Left colon (tissue), 2 donors: ENCODE data around the gene OPRM1. TPM values are rescaled to one million over a fixed set of nuclear protein-coding genes. Genes with fewer than 3 reads are reported as not detected.

Source experiments
- ATAC-seq: fragments of 200-7000 bp; cut with Tn5 transposase; one replicate; pipeline ENCODE4 v1.9.1; 2020; ENCODE audit warnings: mild to moderate bottlenecking, moderate library complexity
- DNase-seq, 2 donors: peaks; one replicate each; pipeline ENCODE4 v3.0.0-alpha.2; 2020
- intact Hi-C, 2 donors: fragments of 100-400 bp; cut with DNase I in 1 of 2; cut with micrococcal nuclease in 1 of 2; formaldehyde crosslinking; loops; one replicate each; pipeline versions ENCODE4 v1.11.2 to v1.14.0; 2022; cut with DNase I, micrococcal nuclease
- total RNA-seq, 2 donors: library from RNA; stranded (reverse); fragmentation: NEBNext Ultra II Directional; extraction: Animal tissue kit (Norgen Biotek cat#: 25700); gene quantifications; one replicate each; pipeline ENCODE4 v1.2.1, GENCODE V29; 2021
- donor health status: DM: no; HTN: no; CAD: no.
- donor health status: DM: yes; HTN: yes; CAD: no.

OPRM1 gene
- total RNA-seq, 2 donors from 2014 or later = not detected

DNA sequence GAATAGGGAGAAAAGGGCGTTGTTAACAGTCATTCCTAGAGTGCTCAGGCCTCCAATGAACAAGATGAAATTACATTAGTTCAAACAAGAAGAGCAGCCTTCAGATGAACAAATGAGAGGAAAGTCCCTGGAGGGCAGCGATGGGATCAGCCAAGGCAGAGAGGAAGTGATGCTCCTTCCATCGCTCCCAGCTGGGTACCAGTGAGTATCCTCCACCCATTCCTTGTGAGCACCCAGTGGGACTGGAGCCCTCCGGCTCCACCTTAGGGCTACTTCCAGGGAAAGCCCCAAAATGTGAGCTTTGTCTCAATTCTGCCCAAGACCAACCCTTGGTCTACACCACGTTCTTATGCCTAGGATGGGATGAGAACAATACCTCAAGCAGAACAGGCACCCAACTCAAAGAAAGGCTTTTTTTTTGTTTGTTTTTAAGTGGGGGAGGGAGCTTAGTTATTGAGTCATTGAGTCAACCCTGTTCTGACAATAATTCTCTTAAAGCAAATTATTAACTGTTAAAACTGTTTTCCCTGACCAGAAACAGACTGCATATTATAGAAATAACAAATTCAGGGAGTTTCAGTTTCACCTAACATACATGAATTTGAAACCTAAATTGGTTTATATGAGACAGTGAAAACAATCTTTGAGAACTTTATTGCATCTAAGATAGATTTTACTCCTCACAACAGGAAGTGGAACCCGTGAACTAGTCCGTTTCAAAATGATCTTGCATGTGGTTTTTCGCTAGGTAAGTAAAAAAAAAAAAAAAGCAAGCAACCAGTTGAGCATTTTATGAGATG lies 210.7 kb downstream of the OPRM1 start:
- DNase-seq (no peak), ATAC-seq (peak; percentile 44)
- intact Hi-C loops = no loop called here

DNA sequence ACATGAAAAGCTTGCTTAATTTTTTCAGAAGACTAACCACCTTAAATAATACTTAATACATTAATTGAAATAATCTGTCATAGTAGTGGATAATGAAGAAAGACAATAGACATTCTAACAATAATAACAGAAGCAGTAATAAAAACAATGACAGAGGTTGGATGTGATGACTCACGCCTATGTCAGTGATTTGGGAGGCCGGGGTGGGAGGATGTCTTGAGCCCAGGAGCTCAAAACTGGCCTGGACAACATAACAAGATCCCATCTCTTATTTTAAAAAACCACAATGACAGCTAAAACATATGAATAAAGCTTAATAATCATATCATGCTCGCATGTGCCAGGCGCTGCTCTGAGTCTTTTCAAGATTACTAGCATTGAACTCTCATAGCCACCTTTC lies 212.1 kb downstream of the OPRM1 start:
- no peak for ATAC-seq
- intact Hi-C loops = no loop called here
- DNase-seq = no peak

- intact Hi-C loops = no loop called here
- ATAC-seq (no peak), DNase-seq (no peak)
Measured at GRCh38 chr6:154252678-154253077, 213.6 kb downstream of the OPRM1 start.

GRCh38 chr6:154257067-154257466 lies 218.0 kb downstream of the OPRM1 start:
- intact Hi-C loops = no loop called here
- DNase-seq (no peak), ATAC-seq (no peak)

DNA sequence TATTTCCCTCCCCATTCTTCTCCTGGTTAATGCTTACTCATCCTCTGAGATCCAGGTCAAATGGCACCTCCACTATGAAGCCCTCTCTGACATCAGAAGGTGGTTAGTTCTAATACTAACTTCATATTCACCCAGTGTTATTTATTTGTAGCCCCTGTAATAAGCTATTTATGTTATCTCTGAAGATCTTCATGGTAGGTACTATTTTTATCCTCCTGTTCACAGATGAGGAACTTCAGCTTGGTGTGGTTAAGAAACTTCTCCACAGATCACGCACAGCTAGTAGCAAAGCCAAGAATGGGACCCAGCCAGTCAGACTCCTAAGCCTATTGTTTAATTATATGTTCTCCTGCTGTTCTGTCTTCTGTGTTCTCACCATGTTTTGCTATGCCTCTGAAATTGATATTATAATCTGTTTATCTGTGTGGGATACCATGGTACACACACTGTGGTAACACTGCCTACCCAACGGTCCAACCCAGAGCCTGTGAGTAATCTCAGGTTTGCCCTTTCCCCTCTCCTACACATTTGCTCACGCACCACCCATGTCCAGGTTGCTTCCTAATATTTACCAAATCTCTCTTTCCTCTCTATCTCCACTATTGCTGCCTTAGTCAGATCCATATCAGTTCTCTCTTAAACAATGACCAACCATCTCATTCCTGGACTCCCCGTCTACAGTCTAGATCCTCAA lies 219.2 kb downstream of the OPRM1 start:
- no peak for ATAC-seq
- DNase-seq = no peak

DNA sequence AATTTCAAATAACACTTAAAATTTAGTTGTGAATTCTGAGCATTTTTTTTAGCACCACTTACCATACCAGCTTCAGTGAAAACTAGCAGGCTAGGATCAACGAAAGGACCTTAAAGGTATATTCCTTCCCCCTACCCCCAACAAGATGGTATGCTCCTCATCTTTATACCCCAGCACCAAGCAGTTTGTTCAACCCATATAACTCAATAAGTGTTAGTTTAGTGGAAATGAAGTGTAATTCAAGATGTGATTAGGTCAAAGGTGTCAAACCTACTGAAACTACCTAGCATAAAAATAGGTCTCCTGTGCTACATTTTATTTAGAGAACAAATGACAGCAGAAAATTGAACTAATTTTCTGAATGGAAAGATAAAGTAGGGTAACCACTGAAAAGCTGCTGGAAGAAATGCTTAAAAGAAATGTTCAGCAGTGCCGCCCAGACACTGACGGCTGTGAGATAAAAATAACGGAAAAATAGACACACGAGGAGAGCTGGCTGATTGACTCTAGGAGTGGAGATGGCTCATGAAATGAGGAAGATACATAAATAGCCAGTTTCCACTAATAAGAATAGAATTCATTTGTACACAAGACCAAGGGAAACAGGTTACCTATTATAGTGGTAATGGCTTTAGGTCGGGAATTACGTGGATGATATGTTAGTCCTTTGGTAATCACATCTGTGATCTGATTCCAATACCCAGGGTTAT lies 222.8 kb downstream of the OPRM1 start:
- ATAC-seq (no peak), DNase-seq (no peak)
- intact Hi-C loops = no loop called here

More for the DNA sequence above, 219.2 kb downstream of the OPRM1 start:
- intact Hi-C loops = no loop called here

DNA sequence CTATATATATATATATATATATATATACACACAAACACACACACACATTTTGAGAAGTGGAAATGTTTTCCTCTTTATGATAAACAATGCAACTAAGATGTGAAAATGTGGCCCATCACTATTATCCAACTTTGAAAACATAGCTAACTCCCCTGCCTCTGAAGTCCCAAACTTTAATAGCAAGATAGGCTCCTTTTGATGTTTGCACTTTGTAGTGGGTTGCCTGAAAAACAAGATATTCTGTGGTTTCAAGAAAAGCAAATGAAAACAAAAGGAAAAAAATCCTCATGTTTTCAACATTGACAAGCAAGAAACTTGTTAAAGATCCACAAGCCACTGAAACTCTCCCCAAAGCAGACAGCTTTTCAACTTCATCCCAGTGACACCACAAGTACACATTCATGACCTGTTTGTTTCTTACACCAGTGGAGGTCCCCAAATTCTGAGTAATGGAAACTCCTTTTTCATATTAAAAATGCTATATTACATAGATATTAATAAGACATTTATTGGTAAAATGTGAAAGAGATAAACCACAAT lies 227.6 kb downstream of the OPRM1 start:
- no peak for DNase-seq
- ATAC-seq = no peak
- intact Hi-C loops = no loop called here

DNA sequence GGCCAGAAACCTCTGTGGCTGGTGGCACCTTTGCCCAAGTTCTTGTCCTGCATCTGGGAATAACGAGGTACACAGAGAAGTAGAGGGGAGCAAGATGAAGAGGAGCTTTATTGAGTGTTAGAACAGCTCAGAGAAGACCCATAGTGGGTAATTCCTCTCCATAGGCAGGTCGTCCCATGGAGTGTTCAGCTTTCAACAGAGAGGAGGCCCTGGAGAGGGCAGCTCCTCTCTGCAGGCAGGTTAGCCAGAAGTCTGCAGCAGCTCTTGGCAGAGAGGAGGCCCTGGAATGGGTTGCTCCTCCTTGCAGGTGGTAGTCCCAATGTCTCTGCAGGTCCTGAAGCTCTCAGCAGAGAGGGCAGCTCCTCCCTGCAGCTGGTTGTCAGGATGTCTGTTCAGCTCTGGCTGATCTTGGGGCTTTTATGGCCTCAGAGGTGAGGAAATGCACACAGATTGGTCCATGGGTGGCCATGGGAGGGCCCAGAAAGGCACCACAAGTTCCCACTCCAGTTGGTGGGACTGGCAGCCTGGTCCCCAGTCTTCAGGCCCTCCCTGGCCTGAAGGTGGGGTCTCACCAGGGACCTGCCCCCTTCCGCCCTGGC lies 228.6 kb downstream of the OPRM1 start:
- intact Hi-C loops = no loop called here
- ATAC-seq = no peak
- no peak for DNase-seq

DNA sequence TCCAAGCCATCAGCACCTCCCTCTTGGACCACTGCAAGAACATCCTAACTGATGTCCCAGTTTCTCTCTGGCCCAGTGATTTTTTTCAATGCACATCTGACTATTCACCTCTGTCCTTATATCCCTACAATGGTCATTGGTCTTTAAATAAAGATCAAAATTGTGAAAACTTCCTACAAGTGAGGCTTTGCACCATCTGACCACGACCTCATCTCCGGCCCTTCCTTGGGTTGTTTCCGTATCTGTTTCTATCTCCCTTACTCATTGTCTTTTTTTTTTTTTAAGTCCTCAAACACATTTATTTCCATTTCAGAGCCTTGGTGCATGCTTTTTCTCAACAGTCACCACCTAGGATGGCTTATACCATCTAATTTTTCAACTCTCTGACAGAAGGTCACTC lies 229.4 kb downstream of the OPRM1 start:
- ATAC-seq (no peak), DNase-seq (no peak)
- intact Hi-C loops = no loop called here

- ATAC-seq (no peak), DNase-seq (no peak)
- intact Hi-C loops = loop anchor here in 1 of 2 donors (10.0 kb wide), 1 partner anchor 119 kb away; no protein-coding TSS in a partner anchor
Measured at GRCh38 chr6:154274168-154274567, 235.1 kb downstream of the OPRM1 start.

GRCh38 chr6:154276810-154277628 lies 238.0 kb downstream of the OPRM1 start:
- no peak for DNase-seq
- intact Hi-C loops = loop anchor here (5.0 to 10.0 kb wide), 2 partner anchors 122 to 125 kb away; no protein-coding TSS in a partner anchor
- ATAC-seq = peak; percentile 54

GRCh38 chr6:154277629-154278017 lies 238.6 kb downstream of the OPRM1 start:
- no peak for DNase-seq
- intact Hi-C loops = loop anchor here (5.0 to 10.0 kb wide), 2 partner anchors 123 to 125 kb away; no protein-coding TSS in a partner anchor

DNA sequence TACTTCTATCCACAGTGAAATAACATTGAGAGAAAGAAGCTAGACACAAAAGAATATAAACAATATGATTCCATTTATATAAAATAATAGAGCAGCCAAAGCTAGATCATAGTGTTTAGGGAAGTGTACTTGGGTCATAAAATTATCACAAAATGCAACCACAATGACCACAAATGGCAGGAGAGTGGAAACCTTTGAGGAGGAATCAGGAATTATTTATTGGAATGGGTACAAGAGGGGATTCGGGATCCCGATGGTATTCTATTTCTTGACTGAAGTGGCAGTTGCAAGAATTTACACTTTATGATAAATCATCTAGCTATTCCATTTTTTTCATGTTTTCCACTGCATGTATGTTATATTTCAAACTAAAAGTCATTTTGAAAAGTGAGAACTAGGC lies 241.5 kb downstream of the OPRM1 start:
- DNase-seq (no peak), ATAC-seq (no peak)
- intact Hi-C loops = no loop called here

More at GRCh38 chr6:154277629-154278017, 238.6 kb downstream of the OPRM1 start:
- no peak for ATAC-seq

GRCh38 chr6:154284313-154284853 lies 245.3 kb downstream of the OPRM1 start:
- intact Hi-C loops = no loop called here
- no peak for ATAC-seq
- DNase-seq = no peak

GRCh38 chr6:154285826-154286225 lies 246.8 kb downstream of the OPRM1 start:
- no peak for ATAC-seq
- intact Hi-C loops = no loop called here
- no peak for DNase-seq

- DNase-seq (no peak), ATAC-seq (no peak)
- intact Hi-C loops = no loop called here
Measured at GRCh38 chr6:154289818-154290508, 250.9 kb downstream of the OPRM1 start.

DNA sequence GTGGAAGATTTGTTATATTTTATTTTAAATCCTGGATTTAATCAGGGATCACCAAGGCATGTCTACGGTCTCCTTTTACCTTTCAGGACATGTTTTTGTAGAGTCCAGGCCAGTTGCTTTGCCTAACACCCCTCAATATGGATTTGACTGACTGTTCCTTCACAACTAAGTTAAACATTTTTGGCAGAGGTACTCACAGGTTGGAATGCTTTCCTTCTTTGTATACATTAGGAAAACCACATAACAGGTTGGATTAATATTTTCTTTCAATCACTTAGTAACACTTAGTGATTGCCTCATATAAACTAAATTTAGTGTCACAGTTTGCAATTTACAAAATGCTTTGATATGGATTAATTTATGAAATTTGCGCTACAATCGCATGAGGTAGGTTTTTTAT lies 253.0 kb downstream of the OPRM1 start:
- no peak for ATAC-seq
- DNase-seq = no peak
- intact Hi-C loops = no loop called here
